Measurements from ENCODE around the gene STX1A.
"Not testable (repeated sequence)": the region's sequence is repeated elsewhere in the genome, so short reads cannot be mapped to it uniquely, and the experiment has no call there.

Gene STX1A

GRCh38 chr7:73719806-73720169, 319 bp upstream of the STX1A start:
- Histone ChIP-seq H3K4me3 (ENCODE audit: low read depth, low read length) (peak overlapping the region; percentile 64), H3K9ac (ENCODE audit: low read length) (no peak overlapping the region), H3K9me3 (ENCODE audit: control insufficient read depth, insufficient read depth, low read depth, low read length) (no peaks in the 10 kb centered on the region), H3K27ac (ENCODE audit: low read depth, low read length) (no peak overlapping the region), H3K27me3 (ENCODE audit: control insufficient read depth, insufficient read depth, low read length) (peaks cover 25% of the 10 kb centered on the region), H3K4me1 (ENCODE audit: control insufficient read depth, insufficient read depth, low read length) (peaks cover 10% of the 10 kb centered on the region), H3K36me3 (ENCODE audit: control insufficient read depth, insufficient read depth, low read length) (no peaks in the 10 kb centered on the region)

DNA sequence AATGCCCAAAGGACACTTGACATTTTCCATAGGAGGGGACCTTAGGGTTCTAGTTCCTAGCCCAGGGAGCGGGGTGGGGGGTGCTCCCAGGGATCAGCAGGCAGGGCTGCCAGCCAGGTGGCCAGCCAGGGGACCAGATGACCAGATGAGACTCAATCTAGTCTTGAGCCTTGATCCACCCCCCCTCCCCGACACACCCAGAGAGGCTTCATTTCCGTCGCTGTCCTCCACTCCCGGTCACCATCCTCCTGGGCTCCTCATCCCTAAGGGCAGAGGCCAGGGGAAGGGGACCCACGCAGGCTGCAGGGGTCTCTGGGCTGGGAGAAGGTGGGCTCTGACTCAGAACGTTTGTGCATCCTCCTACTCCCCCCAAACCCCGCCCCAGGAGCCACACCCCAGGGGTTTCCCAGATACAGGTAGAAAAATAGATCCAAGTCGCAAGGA, 1.0 kb downstream of the STX1A start:
- Histone ChIP-seq H3K27ac (ENCODE audit: low read depth, low read length) (no peak overlapping the region), H3K4me1 (ENCODE audit: control insufficient read depth, insufficient read depth, low read length) (peaks cover 10% of the 10 kb centered on the region)

DNA sequence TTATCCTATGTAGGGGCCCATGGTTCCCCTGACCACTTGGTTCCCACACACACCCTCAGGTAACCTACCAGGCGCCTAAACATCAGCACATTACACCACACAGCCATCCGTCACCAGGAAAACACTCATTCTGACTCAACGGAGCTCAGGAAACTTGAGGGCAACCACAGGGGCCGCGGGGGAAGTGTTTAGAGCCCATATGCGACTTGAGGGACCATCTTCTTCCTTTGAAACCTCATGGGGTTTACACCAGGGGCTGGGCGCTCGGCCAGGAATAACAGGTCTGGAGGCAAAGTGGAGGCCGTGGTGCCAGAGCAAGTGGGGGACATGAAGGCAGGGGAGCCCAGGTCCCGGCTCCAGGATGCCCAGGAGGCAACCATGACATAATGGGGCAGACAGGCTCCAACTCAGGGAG, 1.5 kb downstream of the STX1A start:
- no peaks in the 10 kb centered on the region for H3K9me3 ChIP-seq (ENCODE audit: control insufficient read depth, insufficient read depth, low read depth, low read length)
- H3K4me3 ChIP-seq (ENCODE audit: low read depth, low read length): no peak overlapping the region
- no peak overlapping the region for H3K9ac ChIP-seq (ENCODE audit: low read length)
- H3K36me3 ChIP-seq (ENCODE audit: control insufficient read depth, insufficient read depth, low read length): no peaks in the 10 kb centered on the region
- H3K27ac ChIP-seq (ENCODE audit: low read depth, low read length): no peak overlapping the region
- peaks cover 25% of the 10 kb centered on the region for H3K27me3 ChIP-seq (ENCODE audit: control insufficient read depth, insufficient read depth, low read length)
- peaks cover 10% of the 10 kb centered on the region for H3K4me1 ChIP-seq (ENCODE audit: control insufficient read depth, insufficient read depth, low read length)

More for the DNA sequence above, 1.0 kb downstream of the STX1A start:
- H3K36me3 ChIP-seq (ENCODE audit: control insufficient read depth, insufficient read depth, low read length): no peaks in the 10 kb centered on the region
- peaks cover 25% of the 10 kb centered on the region for H3K27me3 ChIP-seq (ENCODE audit: control insufficient read depth, insufficient read depth, low read length)
- H3K4me3 ChIP-seq (ENCODE audit: low read depth, low read length): peak overlapping the region; percentile 81
- no peak overlapping the region for H3K9ac ChIP-seq (ENCODE audit: low read length)
- H3K9me3 ChIP-seq (ENCODE audit: control insufficient read depth, insufficient read depth, low read depth, low read length): no peaks in the 10 kb centered on the region

GRCh38 chr7:73717025-73717807, 2.3 kb downstream of the STX1A start:
- no peaks in the 10 kb centered on the region for H3K9me3 ChIP-seq (ENCODE audit: control insufficient read depth, insufficient read depth, low read depth, low read length)
- H3K27me3 ChIP-seq (ENCODE audit: control insufficient read depth, insufficient read depth, low read length): peaks cover 25% of the 10 kb centered on the region
- no peak overlapping the region for H3K9ac ChIP-seq (ENCODE audit: low read length)
- no peak overlapping the region for H3K4me3 ChIP-seq (ENCODE audit: low read depth, low read length)
- peaks cover 10% of the 10 kb centered on the region for H3K4me1 ChIP-seq (ENCODE audit: control insufficient read depth, insufficient read depth, low read length)
- H3K27ac ChIP-seq (ENCODE audit: low read depth, low read length): no peak overlapping the region
- no peaks in the 10 kb centered on the region for H3K36me3 ChIP-seq (ENCODE audit: control insufficient read depth, insufficient read depth, low read length)

GRCh38 chr7:73716318-73716890, 3.1 kb downstream of the STX1A start:
- peaks cover 25% of the 10 kb centered on the region for H3K27me3 ChIP-seq (ENCODE audit: control insufficient read depth, insufficient read depth, low read length)
- no peak overlapping the region for H3K27ac ChIP-seq (ENCODE audit: low read depth, low read length)
- no peaks in the 10 kb centered on the region for H3K9me3 ChIP-seq (ENCODE audit: control insufficient read depth, insufficient read depth, low read depth, low read length)
- H3K36me3 ChIP-seq (ENCODE audit: control insufficient read depth, insufficient read depth, low read length): no peaks in the 10 kb centered on the region
- H3K9ac ChIP-seq (ENCODE audit: low read length): no peak overlapping the region
- peaks cover 10% of the 10 kb centered on the region for H3K4me1 ChIP-seq (ENCODE audit: control insufficient read depth, insufficient read depth, low read length)
- no peak overlapping the region for H3K4me3 ChIP-seq (ENCODE audit: low read depth, low read length)

DNA sequence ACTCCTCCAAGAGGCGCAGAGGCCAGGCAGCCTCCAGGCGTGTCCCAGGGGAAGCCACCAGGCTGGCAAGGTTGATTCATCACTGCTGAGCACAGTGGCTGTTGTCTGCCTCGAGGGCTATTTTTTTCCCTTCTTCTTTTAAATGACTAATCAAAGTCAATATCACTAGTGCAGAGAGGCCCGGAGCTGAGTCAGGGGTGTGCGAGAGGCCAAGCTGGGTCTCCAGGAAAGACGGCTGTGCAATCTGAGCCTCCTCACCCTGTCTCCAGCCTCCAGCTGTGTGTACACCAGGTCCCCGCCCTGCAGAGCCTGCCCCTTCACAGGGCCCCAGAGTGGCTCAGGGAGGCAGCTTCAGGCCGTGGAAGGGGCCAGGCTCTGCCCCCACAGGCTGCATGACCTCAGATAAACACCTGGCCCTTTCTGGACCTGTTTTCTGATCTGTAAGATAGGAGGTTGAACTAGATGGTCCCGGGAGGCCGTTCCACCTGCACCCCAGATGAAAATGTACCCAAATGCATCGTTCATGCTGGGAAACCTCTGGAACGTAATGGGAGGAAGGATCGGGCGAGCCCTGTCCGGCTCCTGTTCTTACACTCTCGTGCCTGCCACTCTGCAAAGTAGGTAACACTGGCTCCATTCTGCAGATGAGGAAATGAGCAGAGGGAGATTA, 3.7 kb downstream of the STX1A start:
- Histone ChIP-seq H3K9me3 (ENCODE audit: control insufficient read depth, insufficient read depth, low read depth, low read length) (no peaks in the 10 kb centered on the region), H3K4me3 (ENCODE audit: low read depth, low read length) (no peak overlapping the region), H3K27me3 (ENCODE audit: control insufficient read depth, insufficient read depth, low read length) (peaks cover 25% of the 10 kb centered on the region), H3K4me1 (ENCODE audit: control insufficient read depth, insufficient read depth, low read length) (peaks cover 10% of the 10 kb centered on the region), H3K36me3 (ENCODE audit: control insufficient read depth, insufficient read depth, low read length) (no peaks in the 10 kb centered on the region), H3K27ac (ENCODE audit: low read depth, low read length) (no peak overlapping the region), H3K9ac (ENCODE audit: low read length) (no peak overlapping the region)

DNA sequence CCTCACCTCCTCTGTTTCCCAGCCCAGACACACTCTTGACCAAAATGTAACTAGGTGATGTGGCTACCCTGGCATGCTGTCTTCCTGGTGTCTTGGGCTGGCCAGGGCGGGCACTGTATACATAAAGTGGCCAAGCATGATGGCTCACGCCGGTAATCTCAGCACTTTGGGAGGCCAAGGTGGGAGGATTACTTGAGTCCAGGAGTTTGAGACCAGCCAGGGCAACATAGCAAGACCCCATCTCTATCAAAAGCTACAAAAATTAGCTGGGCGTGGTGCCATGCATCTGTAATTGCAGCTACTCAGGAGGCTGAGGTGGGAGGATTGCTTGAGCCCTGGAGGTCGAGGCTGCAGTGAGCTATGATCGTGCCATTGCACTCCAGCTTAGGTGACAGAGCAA, 6.2 kb downstream of the STX1A start:
- not testable (repeated sequence) for H3K9me3 ChIP-seq (ENCODE audit: control insufficient read depth, insufficient read depth, low read depth, low read length); H3K4me1 ChIP-seq (ENCODE audit: control insufficient read depth, insufficient read depth, low read length); H3K27me3 ChIP-seq (ENCODE audit: control insufficient read depth, insufficient read depth, low read length); H3K9ac ChIP-seq (ENCODE audit: low read length); H3K4me3 ChIP-seq (ENCODE audit: low read depth, low read length); H3K36me3 ChIP-seq (ENCODE audit: control insufficient read depth, insufficient read depth, low read length); H3K27ac ChIP-seq (ENCODE audit: low read depth, low read length)

GRCh38 chr7:73712773-73713172, 6.7 kb downstream of the STX1A start:
- no peaks in the 10 kb centered on the region for H3K9me3 ChIP-seq (ENCODE audit: control insufficient read depth, insufficient read depth, low read depth, low read length)
- no peak overlapping the region for H3K4me3 ChIP-seq (ENCODE audit: low read depth, low read length)
- H3K27ac ChIP-seq (ENCODE audit: low read depth, low read length): no peak overlapping the region
- H3K27me3 ChIP-seq (ENCODE audit: control insufficient read depth, insufficient read depth, low read length): peaks cover 2% of the 10 kb centered on the region
- H3K9ac ChIP-seq (ENCODE audit: low read length): no peak overlapping the region
- H3K4me1 ChIP-seq (ENCODE audit: control insufficient read depth, insufficient read depth, low read length): peaks cover 6% of the 10 kb centered on the region; the same call in 1 of the 2 replicates
- no peaks in the 10 kb centered on the region; the same call in 1 of the 2 replicates for H3K36me3 ChIP-seq (ENCODE audit: control insufficient read depth, insufficient read depth, low read length)

- Histone ChIP-seq H3K9me3 (ENCODE audit: control insufficient read depth, insufficient read depth, low read depth, low read length) (no peaks in the 10 kb centered on the region), H3K4me3 (ENCODE audit: low read depth, low read length) (no peak overlapping the region), H3K36me3 (ENCODE audit: control insufficient read depth, insufficient read depth, low read length) (no peaks in the 10 kb centered on the region; the same call in 1 of the 2 replicates), H3K27ac (ENCODE audit: low read depth, low read length) (no peak overlapping the region), H3K9ac (ENCODE audit: low read length) (no peak overlapping the region), H3K4me1 (ENCODE audit: control insufficient read depth, insufficient read depth, low read length) (peaks cover 14% of the 10 kb centered on the region), H3K27me3 (ENCODE audit: control insufficient read depth, insufficient read depth, low read length) (no peaks in the 10 kb centered on the region)
Observed at GRCh38 chr7:73708961-73709549, 10.4 kb downstream of the STX1A start.

- peaks cover 22% of the 10 kb centered on the region for H3K4me1 ChIP-seq (ENCODE audit: control insufficient read depth, insufficient read depth, low read length)
- no peaks in the 10 kb centered on the region for H3K27me3 ChIP-seq (ENCODE audit: control insufficient read depth, insufficient read depth, low read length)
- peaks cover 3% of the 10 kb centered on the region; the same call in 1 of the 2 replicates for H3K36me3 ChIP-seq (ENCODE audit: control insufficient read depth, insufficient read depth, low read length)
- H3K27ac ChIP-seq (ENCODE audit: low read depth, low read length): no peak overlapping the region
- no peak overlapping the region for H3K4me3 ChIP-seq (ENCODE audit: low read depth, low read length)
- no peak overlapping the region for H3K9ac ChIP-seq (ENCODE audit: low read length)
- no peaks in the 10 kb centered on the region for H3K9me3 ChIP-seq (ENCODE audit: control insufficient read depth, insufficient read depth, low read depth, low read length)
Observed at GRCh38 chr7:73707045-73707631, 12.3 kb downstream of the STX1A start.
